ENCODE results near the gene PKD1L1. TPM values are rescaled to one million over a fixed set of nuclear protein-coding genes. Genes with fewer than 3 reads are reported as not detected.

Gene PKD1L1
- total RNA-seq, 1 experiment from 2014 or later, result not detected

DNA sequence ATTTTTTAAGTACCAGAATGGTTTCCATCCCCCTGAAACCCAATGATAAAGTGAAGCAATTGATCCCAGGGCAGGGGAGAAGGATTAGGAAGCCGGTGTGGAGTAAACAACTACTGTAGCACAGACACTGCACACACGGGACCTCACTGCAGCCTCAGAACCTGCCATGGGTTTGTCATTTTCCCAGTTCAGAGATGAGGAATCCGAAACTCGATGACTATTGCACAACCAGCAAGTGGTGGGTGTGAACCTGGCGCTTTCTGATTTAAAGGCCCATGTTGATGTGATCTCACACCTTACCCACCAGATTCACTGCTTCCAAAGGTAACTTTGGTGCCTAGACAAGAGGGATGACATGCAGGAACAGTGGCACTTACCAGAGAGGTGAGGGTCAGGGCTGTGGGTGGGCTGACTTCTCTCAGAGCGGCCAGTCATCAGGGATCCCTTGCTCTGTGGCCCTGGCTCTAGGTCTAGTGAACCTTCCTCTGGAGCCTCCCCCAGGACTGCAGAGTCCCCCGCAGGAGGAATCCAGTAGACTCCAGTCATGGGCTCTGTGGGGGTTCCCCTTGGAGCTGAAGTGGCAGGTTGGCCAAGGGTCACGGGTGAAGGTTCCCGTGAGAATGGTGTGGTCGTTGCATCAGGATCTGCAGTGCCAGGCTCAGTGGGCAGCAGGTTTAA lies 62.8 kb downstream of the PKD1L1 start:
- Mint-ChIP-seq H3K27me3 (ENCODE audit: insufficient read depth, unreplicated experiment) (peaks cover 9% of the 10 kb centered on the region), H3K27ac (ENCODE audit: low read depth, unreplicated experiment) (no peak overlapping the region), H3K4me3 (ENCODE audit: unreplicated experiment) (no peak overlapping the region), H3K9me3 (ENCODE audit: unreplicated experiment) (no peaks in the 10 kb centered on the region), H3K4me1 (ENCODE audit: insufficient read depth, unreplicated experiment) (no peaks in the 10 kb centered on the region), H3K36me3 (ENCODE audit: insufficient read depth, unreplicated experiment) (no peaks in the 10 kb centered on the region)
- ChIA-PET POLR2A (no interaction called here), CTCF (interaction anchor here (0.6 kb wide), 1 partner anchor 38 kb away, joined by 3 read pairs; no protein-coding TSS in a partner anchor)
- no TSS peak for BruUV-seq (replicated peaks)
- intact Hi-C loops (cut with micrococcal nuclease), result no loop called here
- no peak for TF ChIP-seq CTCF (IDR thresholded peaks at IDR 0.05; ENCODE audit: unreplicated experiment)
- peak; percentile 50 for DNase-seq (ENCODE audit: unreplicated experiment)

GRCh38 chr7:47884675-47885074 lies 63.6 kb downstream of the PKD1L1 start:
- intact Hi-C loops (cut with micrococcal nuclease), result no loop called here
- Mint-ChIP-seq H3K27ac (ENCODE audit: low read depth, unreplicated experiment) (no peak overlapping the region), H3K9me3 (ENCODE audit: unreplicated experiment) (no peaks in the 10 kb centered on the region), H3K4me3 (ENCODE audit: unreplicated experiment) (no peak overlapping the region), H3K4me1 (ENCODE audit: insufficient read depth, unreplicated experiment) (no peaks in the 10 kb centered on the region), H3K27me3 (ENCODE audit: insufficient read depth, unreplicated experiment) (peaks cover 9% of the 10 kb centered on the region), H3K36me3 (ENCODE audit: insufficient read depth, unreplicated experiment) (no peaks in the 10 kb centered on the region)
- peak; percentile 36 for DNase-seq (ENCODE audit: unreplicated experiment)
- BruUV-seq (replicated peaks), result no TSS peak
- CTCF ChIA-PET, result no interaction called here
- TF ChIP-seq CTCF (IDR thresholded peaks at IDR 0.05; ENCODE audit: unreplicated experiment), result no peak
- POLR2A ChIA-PET, result interaction anchor here (0.6 kb wide), 1 partner anchor 53 kb away, joined by 3 read pairs; no protein-coding TSS in a partner anchor

- no TSS peak for BruUV-seq (replicated peaks)
- POLR2A ChIA-PET, result no interaction called here
- Mint-ChIP-seq H3K27me3 (ENCODE audit: insufficient read depth, unreplicated experiment) (peaks cover 9% of the 10 kb centered on the region), H3K36me3 (ENCODE audit: insufficient read depth, unreplicated experiment) (no peaks in the 10 kb centered on the region), H3K9me3 (ENCODE audit: unreplicated experiment) (no peaks in the 10 kb centered on the region), H3K4me3 (ENCODE audit: unreplicated experiment) (no peak overlapping the region), H3K4me1 (ENCODE audit: insufficient read depth, unreplicated experiment) (no peaks in the 10 kb centered on the region), H3K27ac (ENCODE audit: low read depth, unreplicated experiment) (no peak overlapping the region)
- intact Hi-C loops (cut with micrococcal nuclease), result no loop called here
- no peak for TF ChIP-seq CTCF (IDR thresholded peaks at IDR 0.05; ENCODE audit: unreplicated experiment)
- CTCF ChIA-PET, result no interaction called here
- DNase-seq (ENCODE audit: unreplicated experiment), result no peak
Measured at GRCh38 chr7:47882635-47883034, 65.6 kb downstream of the PKD1L1 start.

GRCh38 chr7:47881256-47881655 lies 67.0 kb downstream of the PKD1L1 start:
- DNase-seq (ENCODE audit: unreplicated experiment), result no peak
- peaks cover 6% of the 10 kb centered on the region for H3K27me3 Mint-ChIP-seq (ENCODE audit: insufficient read depth, unreplicated experiment)
- BruUV-seq (replicated peaks), result no TSS peak
- no peak overlapping the region for H3K4me3 Mint-ChIP-seq (ENCODE audit: unreplicated experiment)
- H3K36me3 Mint-ChIP-seq (ENCODE audit: insufficient read depth, unreplicated experiment), result no peaks in the 10 kb centered on the region
- no peak for TF ChIP-seq CTCF (IDR thresholded peaks at IDR 0.05; ENCODE audit: unreplicated experiment)
- H3K9me3 Mint-ChIP-seq (ENCODE audit: unreplicated experiment), result no peaks in the 10 kb centered on the region
- H3K27ac Mint-ChIP-seq (ENCODE audit: low read depth, unreplicated experiment), result no peak overlapping the region
- ChIA-PET POLR2A (no interaction called here), CTCF (no interaction called here)
- intact Hi-C loops (cut with micrococcal nuclease), result no loop called here
- H3K4me1 Mint-ChIP-seq (ENCODE audit: insufficient read depth, unreplicated experiment), result no peaks in the 10 kb centered on the region

Data from MCF 10A (cell line).